Liver (tissue), 9 donors: ENCODE measurements around the gene GLRA3. TPM values are rescaled to one million over a fixed set of nuclear protein-coding genes. Genes with fewer than 3 reads are reported as not detected.

Experiments used
- DNase-seq: peaks from one replicate; pipeline ENCODE4 v3.0.0-alpha.2; 2017; ENCODE audit warnings: low spot score
- H3K27ac ChIP-seq, 2 donors: one replicate each; pipeline ENCODE4 v1.7.0; 2013; ENCODE audit warnings: inconsistent platforms in 2 of 2, low read length in 2 of 2, control low read depth in 1 of 2, low read depth in 1 of 2, mild to moderate bottlenecking in 1 of 2
- H3K27me3 ChIP-seq, 4 donors: one replicate each; pipeline versions ENCODE4 v1.6.1 to v1.7.0; 2013; ENCODE audit warnings: low read length in 3 of 4, inconsistent platforms in 1 of 4, mild to moderate bottlenecking in 1 of 4, moderate library complexity in 1 of 4; ENCODE audit not compliant: control insufficient read depth in 4 of 4, insufficient read depth in 4 of 4
- H3K36me3 ChIP-seq, 4 donors: one replicate each; pipeline versions ENCODE4 v1.6.1 to v1.7.0; 2013; ENCODE audit warnings: low read length in 3 of 4, mild to moderate bottlenecking in 3 of 4, low read depth in 1 of 4, moderate library complexity in 1 of 4; ENCODE audit not compliant: control insufficient read depth in 4 of 4, insufficient read depth in 3 of 4
- H3K4me1 ChIP-seq, 4 donors: one replicate each; pipeline versions ENCODE4 v1.6.1 to v1.7.0; 2013; ENCODE audit warnings: low read length in 3 of 4, mild to moderate bottlenecking in 3 of 4, moderate library complexity in 1 of 4; ENCODE audit not compliant: control insufficient read depth in 4 of 4, insufficient read depth in 4 of 4
- H3K4me3 ChIP-seq, 3 donors: one replicate each; pipeline versions ENCODE4 v1.6.1 to v1.7.0; 2013; ENCODE audit warnings: low read length in 3 of 3, control low read depth in 1 of 3, low read depth in 1 of 3, mild to moderate bottlenecking in 1 of 3
- H3K9ac ChIP-seq, 2 donors: one replicate each; pipeline ENCODE4 v1.7.0; 2013; ENCODE audit warnings: low read length in 2 of 2, mild to moderate bottlenecking in 2 of 2, moderate library complexity in 2 of 2, control low read depth in 1 of 2, low read depth in 1 of 2
- H3K9me3 ChIP-seq, 4 donors: one replicate each; pipeline versions ENCODE4 v1.6.1 to v1.7.0; 2013; ENCODE audit warnings: low read length in 3 of 4; ENCODE audit not compliant: control insufficient read depth in 4 of 4
- EGR1 ChIP-seq, 2 donors: IDR thresholded peaks; 2 replicates each; pipeline ENCODE4 v1.6.1; 2016 to 2018; ENCODE audit warnings: antibody characterized with exemption in 2 of 2, low read depth in 2 of 2
- GABPA ChIP-seq, 2 donors: IDR thresholded peaks in 1 of 2; conservative IDR thresholded peaks in 1 of 2; 2 replicates each; pipeline ENCODE4 v1.6.1; 2016; ENCODE audit warnings: antibody characterized with exemption in 2 of 2, mild to moderate bottlenecking in 1 of 2, moderate library complexity in 1 of 2
- HNF4A ChIP-seq, 2 donors: conservative IDR thresholded peaks; 2 replicates each; pipeline ENCODE4 v1.6.1; 2016; ENCODE audit warnings: antibody characterized with exemption in 2 of 2, mild to moderate bottlenecking in 2 of 2
- HNF4G ChIP-seq: IDR thresholded peaks from 2 replicates; pipeline ENCODE4 v1.6.1; 2016; ENCODE audit warnings: antibody characterized with exemption
- JUND ChIP-seq, 2 donors: IDR thresholded peaks; 2 replicates each; pipeline ENCODE4 v1.6.1; 2016; ENCODE audit warnings: antibody characterized with exemption in 2 of 2
- NR2F2 ChIP-seq: IDR thresholded peaks from 2 replicates; pipeline ENCODE4 v1.6.1; 2016; ENCODE audit warnings: antibody characterized with exemption
- RAD21 ChIP-seq, 2 donors: IDR thresholded peaks; 2 replicates each; pipeline ENCODE4 v1.6.1; 2016; ENCODE audit warnings: antibody characterized with exemption in 2 of 2, mild to moderate bottlenecking in 2 of 2
- RXRA ChIP-seq, 2 donors: IDR thresholded peaks; 2 replicates each; pipeline ENCODE4 v1.6.1; 2017 to 2018; ENCODE audit warnings: antibody characterized with exemption in 2 of 2, mild to moderate bottlenecking in 1 of 2
- SP1 ChIP-seq: IDR thresholded peaks from 2 replicates; pipeline ENCODE4 v1.6.1; 2018; ENCODE audit warnings: antibody characterized with exemption, mild to moderate bottlenecking
- TAF1 ChIP-seq: conservative IDR thresholded peaks from 2 replicates; pipeline ENCODE4 v1.6.1; 2016; ENCODE audit warnings: antibody characterized with exemption, mild to moderate bottlenecking
- YY1 ChIP-seq: IDR thresholded peaks from 2 replicates; pipeline ENCODE4 v1.6.1; 2016; ENCODE audit warnings: antibody characterized with exemption, mild to moderate bottlenecking
- WGBS: extraction: QIAGEN DNeasy Blood & Tissue Kit; methylation state at CpG from one replicate; pipeline ENCODE4 v1.1.7; 2013; 5-methylcytosine and 5-hydroxymethylcytosine counted together
- polyA plus RNA-seq, 2 donors: library from polyadenylated mRNA; stranded (reverse) in 1 of 2; unstranded in 1 of 2; fragments of 200-250 nt in 1 of 2; fragments of >200 nt in 1 of 2; fragmentation: Nextera tagmentation in 1 of 2; extraction: Ambion mirVana in 1 of 2; gene quantifications; one replicate each; pipeline versions ENCODE4 v1.2.1 to v1.2.3, GENCODE V29; 2013 to 2015
- total RNA-seq, 2 donors: library from RNA; depleted of rRNA; stranded (reverse); fragments of >200 nt; gene quantifications; one replicate each; pipeline ENCODE4 v1.2.3, GENCODE V29; 2014
- TF ChIP-seq, protein P1 (sequence below): IDR thresholded peaks from 2 replicates; pipeline ENCODE4 v1.6.1; 2016; ENCODE audit warnings: antibody characterized with exemption, mild to moderate bottlenecking
- TF ChIP-seq, protein P2 (sequence below): IDR thresholded peaks from 2 replicates; pipeline ENCODE4 v1.6.1; 2016; ENCODE audit warnings: antibody characterized with exemption
- TF ChIP-seq, protein P3 (sequence below): IDR thresholded peaks from 2 replicates; pipeline ENCODE4 v1.6.1; 2016; ENCODE audit warnings: antibody characterized with exemption
- TF ChIP-seq, protein P4 (sequence below): IDR thresholded peaks from 2 replicates; pipeline ENCODE4 v1.6.1; 2016; ENCODE audit warnings: antibody characterized with exemption
- donor health status: healthy.
- donor health status: healthy.
- donor health status: healthy.
- donor health status: healthy.
- donor health status: healthy.

GLRA3 gene
- total and polyA plus RNA-seq, 4 donors = not detected

DNA sequence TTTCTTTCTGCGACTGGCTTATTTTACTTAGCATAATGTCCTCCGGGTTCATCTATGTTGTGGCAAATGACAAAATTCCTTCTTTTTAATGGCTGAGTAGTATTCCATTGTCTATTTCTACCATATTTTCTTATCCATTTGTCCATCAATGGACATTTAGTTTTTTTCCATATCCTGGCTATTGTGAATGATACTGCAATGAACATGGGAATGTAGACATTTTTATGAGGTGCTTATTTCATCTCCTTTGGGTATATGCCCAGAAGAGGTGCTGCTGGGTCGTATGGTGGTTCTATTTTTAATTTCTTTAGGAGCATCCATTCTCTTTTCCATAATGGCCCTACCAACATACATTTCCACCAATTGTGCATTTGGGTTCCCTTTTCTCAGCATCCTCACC is 230.2 kb downstream of the GLRA3 start:
- WGBS = 78% methylated on average over 3 of the region's 3 CpGs
- H3K9me3 ChIP-seq = no peaks in the 10 kb centered on the region
- H3K9ac ChIP-seq = no peak overlapping the region
- TF ChIP-seq RAD21 (IDR thresholded peaks at IDR 0.05) (no peak), GABPA (IDR thresholded peaks at IDR 0.05 in 1 of 2, conservative IDR thresholded peaks at IDR 0.05 in 1 of 2) (no peak), EGR1 (IDR thresholded peaks at IDR 0.05; ENCODE audit: low read depth in 2 of 2) (no peak), YY1 (no peak), JUND (IDR thresholded peaks at IDR 0.05) (no peak), TAF1 (no peak), HNF4A (conservative IDR thresholded peaks at IDR 0.05) (no peak), HNF4G (no peak), SP1 (no peak)
- TF ChIP-seq, protein P1, sequence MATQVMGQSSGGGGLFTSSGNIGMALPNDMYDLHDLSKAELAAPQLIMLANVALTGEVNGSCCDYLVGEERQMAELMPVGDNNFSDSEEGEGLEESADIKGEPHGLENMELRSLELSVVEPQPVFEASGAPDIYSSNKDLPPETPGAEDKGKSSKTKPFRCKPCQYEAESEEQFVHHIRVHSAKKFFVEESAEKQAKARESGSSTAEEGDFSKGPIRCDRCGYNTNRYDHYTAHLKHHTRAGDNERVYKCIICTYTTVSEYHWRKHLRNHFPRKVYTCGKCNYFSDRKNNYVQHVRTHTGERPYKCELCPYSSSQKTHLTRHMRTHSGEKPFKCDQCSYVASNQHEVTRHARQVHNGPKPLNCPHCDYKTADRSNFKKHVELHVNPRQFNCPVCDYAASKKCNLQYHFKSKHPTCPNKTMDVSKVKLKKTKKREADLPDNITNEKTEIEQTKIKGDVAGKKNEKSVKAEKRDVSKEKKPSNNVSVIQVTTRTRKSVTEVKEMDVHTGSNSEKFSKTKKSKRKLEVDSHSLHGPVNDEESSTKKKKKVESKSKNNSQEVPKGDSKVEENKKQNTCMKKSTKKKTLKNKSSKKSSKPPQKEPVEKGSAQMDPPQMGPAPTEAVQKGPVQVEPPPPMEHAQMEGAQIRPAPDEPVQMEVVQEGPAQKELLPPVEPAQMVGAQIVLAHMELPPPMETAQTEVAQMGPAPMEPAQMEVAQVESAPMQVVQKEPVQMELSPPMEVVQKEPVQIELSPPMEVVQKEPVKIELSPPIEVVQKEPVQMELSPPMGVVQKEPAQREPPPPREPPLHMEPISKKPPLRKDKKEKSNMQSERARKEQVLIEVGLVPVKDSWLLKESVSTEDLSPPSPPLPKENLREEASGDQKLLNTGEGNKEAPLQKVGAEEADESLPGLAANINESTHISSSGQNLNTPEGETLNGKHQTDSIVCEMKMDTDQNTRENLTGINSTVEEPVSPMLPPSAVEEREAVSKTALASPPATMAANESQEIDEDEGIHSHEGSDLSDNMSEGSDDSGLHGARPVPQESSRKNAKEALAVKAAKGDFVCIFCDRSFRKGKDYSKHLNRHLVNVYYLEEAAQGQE = no peak
- TF ChIP-seq, protein P2, sequence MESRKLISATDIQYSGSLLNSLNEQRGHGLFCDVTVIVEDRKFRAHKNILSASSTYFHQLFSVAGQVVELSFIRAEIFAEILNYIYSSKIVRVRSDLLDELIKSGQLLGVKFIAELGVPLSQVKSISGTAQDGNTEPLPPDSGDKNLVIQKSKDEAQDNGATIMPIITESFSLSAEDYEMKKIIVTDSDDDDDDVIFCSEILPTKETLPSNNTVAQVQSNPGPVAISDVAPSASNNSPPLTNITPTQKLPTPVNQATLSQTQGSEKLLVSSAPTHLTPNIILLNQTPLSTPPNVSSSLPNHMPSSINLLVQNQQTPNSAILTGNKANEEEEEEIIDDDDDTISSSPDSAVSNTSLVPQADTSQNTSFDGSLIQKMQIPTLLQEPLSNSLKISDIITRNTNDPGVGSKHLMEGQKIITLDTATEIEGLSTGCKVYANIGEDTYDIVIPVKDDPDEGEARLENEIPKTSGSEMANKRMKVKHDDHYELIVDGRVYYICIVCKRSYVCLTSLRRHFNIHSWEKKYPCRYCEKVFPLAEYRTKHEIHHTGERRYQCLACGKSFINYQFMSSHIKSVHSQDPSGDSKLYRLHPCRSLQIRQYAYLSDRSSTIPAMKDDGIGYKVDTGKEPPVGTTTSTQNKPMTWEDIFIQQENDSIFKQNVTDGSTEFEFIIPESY = no peak
- TF ChIP-seq, protein P3, sequence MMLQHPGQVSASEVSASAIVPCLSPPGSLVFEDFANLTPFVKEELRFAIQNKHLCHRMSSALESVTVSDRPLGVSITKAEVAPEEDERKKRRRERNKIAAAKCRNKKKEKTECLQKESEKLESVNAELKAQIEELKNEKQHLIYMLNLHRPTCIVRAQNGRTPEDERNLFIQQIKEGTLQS = no peak
- no peak overlapping the region for H3K27ac ChIP-seq
- no peaks in the 10 kb centered on the region for H3K27me3 ChIP-seq
- no peaks in the 10 kb centered on the region for H3K36me3 ChIP-seq
- no peak overlapping the region for H3K4me3 ChIP-seq
- H3K4me1 ChIP-seq = no peaks in the 10 kb centered on the region
- DNase-seq = no peak

DNA sequence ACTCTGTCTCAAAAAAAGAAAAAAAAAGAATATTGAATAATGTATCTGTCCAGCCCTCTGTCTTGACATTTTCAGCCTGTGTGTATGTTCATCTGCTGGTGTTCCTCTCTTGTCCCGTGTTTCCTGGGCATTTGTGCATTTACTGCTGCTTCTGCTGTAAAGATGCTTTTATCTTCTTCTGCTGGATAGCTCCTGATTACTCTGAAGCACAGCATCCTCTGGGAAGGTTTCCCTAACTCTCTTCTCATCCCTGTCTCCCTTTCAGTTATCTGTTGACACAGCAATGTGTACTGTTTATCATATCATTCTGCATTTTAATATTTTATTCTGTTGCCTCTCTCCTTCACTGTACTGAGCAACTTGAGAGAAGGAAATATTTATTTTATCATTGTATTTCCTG is 232.5 kb downstream of the GLRA3 start:
- Histone ChIP-seq H3K4me3 (no peak overlapping the region), H3K27me3 (no peaks in the 10 kb centered on the region), H3K9ac (no peak overlapping the region), H3K9me3 (no peaks in the 10 kb centered on the region), H3K36me3 (no peaks in the 10 kb centered on the region), H3K4me1 (no peaks in the 10 kb centered on the region), H3K27ac (no peak overlapping the region)
- WGBS = 63% methylated on average over 1 of the region's 1 CpG
- DNase-seq = no peak
- no peak for TF ChIP-seq NR2F2
- TF ChIP-seq, protein P4, sequence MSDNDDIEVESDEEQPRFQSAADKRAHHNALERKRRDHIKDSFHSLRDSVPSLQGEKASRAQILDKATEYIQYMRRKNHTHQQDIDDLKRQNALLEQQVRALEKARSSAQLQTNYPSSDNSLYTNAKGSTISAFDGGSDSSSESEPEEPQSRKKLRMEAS = no peak
- no peak for TF ChIP-seq RXRA (IDR thresholded peaks at IDR 0.05)
- TF ChIP-seq EGR1 (IDR thresholded peaks at IDR 0.05; ENCODE audit: low read depth in 2 of 2) = no peak
- TF ChIP-seq, protein P2 = no peak
- no peak for TF ChIP-seq JUND (IDR thresholded peaks at IDR 0.05)
